Measurements from ENCODE around the gene UEVLD.

DNA sequence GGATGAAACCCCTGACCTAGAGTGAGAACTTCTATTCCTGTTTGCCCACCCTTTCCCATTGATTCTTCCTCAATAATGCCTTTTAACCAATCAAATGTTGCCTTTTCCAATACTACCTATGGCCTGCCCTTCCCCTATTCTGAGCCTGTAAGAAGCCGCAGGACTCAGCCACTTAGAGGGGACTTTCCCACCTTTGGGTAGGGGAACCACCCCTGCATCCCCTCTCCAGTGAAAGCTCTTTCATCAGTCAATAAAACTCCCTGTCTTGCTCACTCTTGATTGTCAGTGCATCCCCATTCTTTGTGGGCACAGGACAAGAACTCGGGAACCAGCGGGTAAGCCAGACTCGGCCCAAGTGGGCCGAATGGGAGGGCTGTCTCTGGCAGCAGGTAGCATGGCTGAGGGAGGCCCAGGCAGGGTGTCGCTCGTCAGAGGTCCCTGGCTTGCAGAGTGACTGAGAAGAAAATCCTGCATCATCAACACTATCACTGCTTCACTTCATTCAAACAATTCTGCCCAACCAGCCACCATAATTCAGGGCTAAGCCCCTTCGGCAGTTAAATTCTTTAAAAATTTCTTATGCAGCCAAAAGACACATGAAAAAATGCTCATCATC is 102.5 kb downstream of the UEVLD start:
- TF ChIP-seq EZH2 (IDR thresholded peaks at IDR 0.05) (no peak), POLR2AphosphoS5 (IDR thresholded peaks at IDR 0.05; ENCODE audit: borderline replicate concordance, low read depth, low read length) (no peak)

All from SK-N-MC (cell line).